IPS-NIHi7 (cell line): ENCODE data around the gene DOCK11.
A peak's percentile ranks its signal among the peaks of the same experiment; 100 is the strongest.

ENCODE experiments used
- DNase-seq: peaks from one replicate; pipeline ENCODE4 v3.0.0; 2012; ENCODE audit warnings: mixed read lengths; ENCODE audit errors: extremely low spot score

DOCK11 gene

DNA sequence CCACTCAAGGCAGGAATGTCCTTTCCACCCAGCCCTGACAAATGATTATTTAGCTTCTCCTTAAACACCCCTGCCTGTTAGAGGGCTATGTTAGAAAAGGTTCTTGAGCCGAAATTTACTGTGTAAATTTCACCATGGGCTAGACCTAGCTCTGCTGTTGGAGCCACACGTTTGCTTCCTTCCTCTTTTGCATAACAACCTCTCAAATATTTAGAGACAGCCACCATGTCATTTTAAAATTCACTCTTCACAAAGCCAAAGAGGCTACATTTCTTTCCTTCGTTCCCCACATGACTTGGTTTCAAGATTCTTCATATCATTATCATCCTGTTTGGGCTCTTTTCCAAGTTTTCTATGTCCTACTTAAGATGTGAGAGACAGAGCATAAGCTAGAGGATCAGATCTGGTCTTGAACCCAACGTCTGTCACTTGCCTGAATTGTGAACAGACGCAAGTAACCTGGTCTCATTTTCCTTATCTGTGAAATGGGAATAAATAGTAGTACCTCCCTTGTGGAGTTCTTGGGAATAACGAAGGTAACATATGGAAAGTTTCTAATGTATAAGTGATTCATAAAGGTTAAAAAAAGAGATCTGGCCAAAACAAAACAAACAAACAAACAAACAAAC, 6.7 kb downstream of the DOCK11 start:
- no peak for DNase-seq

DNA sequence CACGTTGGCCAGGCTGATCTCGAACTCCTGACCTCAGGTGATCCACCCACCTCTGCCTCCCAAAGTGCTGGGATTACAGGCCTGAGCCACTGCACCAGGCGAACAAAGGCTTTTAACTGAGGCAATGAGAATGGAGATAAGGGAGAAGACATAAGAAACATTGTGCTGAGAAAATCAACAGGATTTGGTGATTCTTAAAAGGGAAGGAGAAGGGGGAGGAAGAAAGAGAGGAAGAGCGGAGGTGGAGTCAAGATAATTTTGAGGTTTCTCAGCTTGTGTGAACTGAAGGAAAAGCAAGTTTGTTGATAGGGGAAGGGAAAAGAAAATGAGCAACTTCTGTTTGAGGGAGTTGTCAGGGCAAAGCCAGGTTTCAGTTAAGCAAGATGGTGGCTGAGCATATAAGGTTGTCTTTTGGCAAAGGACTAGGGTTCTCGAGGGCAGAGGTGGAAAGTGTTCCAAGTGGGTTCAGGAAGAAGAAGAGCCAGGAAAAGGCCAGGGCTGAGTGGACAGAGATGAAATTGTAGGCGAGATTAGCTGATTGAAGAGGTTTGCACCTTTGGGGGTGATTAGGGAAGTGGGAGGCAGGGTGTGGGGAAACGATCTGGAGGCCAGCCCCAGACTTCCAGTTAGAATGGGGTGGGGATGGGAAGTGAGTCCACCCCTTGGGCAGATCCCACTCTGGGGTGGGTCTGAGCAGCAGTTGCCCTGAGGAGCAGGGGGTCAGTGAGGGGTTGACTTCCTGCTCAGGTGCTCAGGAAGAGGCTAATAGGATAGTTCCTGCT, 7.8 kb downstream of the DOCK11 start:
- no peak for DNase-seq

DNA sequence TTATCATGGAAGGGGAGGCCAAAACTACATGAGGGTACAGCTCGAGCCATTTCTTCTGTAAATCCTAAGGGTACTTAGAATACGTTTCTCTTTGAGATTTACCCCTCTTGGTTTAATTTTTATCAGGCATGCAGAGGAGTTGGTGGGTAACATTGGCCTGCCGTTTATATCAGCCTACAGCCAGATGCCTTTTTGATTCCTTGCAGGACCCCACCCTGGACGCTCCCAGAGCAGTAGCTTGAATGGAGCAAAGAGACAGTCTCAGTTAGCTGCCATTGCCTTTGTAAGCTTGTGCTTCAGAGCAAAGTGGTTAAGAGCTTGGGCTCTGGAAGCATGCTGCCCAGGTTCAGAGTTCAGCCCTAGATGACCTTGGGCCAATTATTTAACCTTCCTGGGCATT, 9.0 kb downstream of the DOCK11 start:
- DNase-seq: no peak

DNA sequence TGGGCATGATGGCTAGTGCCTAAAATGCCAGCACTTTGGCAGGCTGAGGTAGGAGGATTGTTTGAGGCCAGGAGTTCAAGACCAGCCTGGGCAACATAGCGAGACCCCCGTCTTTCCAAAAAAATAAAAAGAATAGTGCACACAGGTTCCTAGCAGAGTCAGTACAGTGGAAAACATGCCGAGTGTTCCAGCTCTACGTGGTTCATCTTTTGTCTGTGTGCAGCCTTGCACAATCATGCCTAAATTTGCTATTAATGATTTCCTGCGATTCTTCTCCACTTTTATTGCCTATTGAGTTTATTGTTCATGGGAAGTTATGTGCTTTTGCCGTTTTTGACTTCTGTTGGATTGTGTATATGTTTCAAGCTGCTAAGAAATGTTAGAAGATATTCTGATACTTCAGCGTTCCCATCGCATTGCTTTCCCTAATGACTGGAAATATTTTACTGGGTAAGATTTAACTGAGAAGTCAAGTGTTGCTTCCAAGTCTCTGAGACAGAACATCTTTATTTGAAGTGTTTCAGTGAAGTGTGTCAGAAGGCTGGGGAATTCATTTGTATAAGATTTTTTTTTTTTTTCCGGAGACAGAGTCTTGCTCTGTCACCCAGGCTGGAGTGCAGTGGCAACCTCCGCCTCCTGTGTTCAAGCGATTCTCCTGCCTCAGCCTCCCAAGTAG, 11.3 kb downstream of the DOCK11 start:
- no peak for DNase-seq

DNA sequence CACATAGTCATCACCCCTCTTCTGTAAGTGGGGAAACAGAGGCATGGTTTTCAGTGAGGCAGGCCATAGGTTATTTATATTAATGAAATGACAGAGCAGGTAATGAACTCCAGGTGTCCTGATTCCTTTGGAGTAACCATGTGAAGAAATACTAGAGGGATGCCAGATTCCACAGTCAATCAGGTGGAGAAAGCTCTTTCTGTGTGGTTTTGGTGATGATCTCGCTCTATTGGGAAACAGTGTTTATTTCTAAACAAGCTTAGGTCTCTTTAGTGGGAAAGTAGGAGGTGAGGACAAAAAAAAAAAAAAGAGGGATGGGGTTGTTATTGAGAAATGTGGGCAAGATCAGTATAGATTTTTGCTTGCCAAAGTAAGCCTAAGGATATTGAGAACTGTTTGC, 12.2 kb downstream of the DOCK11 start:
- no peak for DNase-seq

DNA sequence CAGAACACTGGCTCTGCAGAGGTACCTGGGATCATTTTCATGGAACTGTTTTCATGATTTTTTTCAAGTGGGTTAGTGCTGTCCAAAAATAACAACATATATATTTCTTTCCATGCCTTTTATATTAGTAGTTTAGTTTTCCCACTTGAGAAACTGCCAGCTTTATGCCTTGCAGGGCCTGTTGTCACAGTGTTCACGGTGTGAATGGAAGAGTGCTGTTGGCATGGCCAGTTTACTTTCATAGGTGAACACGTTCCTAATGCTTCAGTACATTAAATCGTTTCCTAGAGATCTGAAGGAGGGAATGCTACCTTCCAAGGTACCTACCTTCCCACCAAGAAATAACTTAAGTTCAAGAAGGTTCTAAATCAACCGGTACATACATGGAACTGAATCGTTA, 12.6 kb downstream of the DOCK11 start:
- no peak for DNase-seq

DNA sequence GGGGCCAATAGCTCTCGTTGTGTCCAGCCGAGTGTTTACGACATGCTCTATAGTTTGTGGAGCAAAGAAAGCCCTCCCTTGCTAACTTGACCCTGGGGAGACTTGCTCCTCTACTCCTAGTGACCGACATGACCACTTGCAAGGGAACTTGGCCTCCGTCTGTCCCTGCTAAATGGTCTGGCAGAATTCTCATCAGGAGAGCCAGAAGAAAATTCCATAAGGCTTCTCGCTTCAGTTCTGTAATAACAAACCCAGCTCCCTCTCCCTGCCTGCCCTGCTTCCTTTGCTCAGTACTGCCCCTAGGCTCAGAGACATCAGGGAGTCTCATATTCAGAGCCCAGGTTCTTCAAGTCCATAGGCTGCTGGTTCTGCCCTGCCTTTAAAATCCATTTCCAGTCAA, 13.0 kb downstream of the DOCK11 start:
- peak; percentile 28 for DNase-seq

DNA sequence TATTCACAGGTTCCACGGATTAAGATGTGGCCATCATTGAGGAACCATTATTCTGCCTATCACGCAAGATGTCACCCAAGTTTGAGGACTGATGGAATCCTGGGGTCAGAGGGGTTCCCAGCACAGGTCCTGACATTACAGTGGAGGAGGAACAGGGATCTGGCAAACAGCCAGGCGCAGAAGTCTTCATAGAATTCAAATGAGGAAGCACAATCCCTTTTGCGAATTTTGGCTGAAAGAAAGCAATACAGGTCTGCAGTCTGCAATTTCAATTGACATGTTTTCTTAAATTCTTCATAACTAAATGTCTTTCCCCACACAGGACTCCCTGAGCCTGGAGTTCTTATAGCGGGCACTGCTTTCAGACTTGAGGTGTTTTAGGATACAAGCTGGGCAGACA, 14.5 kb downstream of the DOCK11 start:
- DNase-seq: no peak

DNA sequence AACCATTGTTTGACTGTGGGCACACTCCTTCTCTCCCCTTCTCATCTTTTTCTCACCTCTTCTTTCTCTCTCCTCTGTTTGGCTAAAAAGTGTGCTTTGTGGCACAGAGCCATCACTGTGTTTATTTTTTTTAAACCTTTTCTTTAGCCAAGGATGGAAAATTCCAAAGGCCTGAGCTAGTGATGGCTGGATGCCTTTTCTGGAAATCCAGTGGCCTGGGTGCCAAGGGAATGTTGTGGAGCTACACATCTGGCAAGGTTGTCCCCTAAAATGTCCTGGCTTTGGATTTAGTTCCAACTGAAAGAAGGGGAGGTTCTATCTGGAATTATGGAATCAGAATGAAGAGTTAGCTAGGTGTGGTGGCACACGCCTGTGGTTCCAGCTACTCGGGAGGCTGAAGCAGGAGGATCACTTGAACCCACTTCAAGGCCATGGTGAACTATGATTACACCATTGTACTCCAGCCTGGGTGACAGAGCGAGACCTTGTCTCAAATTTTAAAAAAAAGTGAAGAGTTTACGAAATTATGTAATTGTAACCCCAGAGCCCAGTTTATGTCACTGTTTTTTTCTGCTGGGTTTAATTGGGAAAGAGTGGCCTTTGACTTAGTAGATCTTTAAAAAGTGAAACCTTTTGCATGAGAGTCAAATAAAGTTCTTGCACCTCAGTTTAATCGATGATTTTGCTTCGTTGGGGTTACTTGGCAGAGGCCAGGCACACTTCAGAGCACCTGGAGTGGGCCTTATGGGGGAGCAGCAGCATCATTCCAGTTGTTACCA, 17.7 kb downstream of the DOCK11 start:
- no peak for DNase-seq

DNA sequence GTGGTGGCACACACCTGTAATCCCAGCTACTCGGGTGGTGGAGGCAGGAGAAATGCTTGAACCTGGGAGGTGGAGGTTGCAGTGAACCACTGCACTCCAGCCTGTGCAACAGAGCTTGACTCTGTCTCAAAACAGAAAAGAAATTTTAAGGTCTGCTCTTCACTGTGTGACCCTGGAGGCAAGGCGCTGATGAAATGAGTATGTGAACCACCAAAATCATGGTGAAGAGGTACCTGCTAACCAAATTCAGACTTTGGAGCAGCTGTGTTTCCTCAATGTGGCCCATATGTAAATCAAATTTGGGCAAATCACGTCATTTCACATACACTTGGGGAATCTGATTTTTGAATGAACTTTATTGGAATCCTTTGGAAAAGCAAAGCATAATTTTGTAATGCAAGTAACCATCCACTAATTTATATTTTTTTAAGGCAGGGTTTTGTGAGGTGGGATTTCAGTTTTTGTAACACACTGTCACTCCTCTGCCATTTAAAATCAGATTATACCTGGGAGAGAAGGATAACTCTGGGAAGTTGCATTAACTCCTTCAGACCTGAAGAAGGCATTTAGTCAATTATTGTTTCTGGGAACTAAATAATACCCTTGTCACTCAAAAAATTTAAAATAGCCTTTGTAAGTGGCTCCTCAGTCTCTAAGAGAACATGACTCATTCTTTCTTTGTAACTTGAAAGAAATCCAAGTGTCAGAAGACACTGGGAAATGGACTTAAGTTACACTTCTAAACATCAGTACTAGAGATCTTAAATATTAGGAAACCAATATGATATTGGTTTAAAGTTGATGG, 24.0 kb downstream of the DOCK11 start:
- DNase-seq: no peak

DNA sequence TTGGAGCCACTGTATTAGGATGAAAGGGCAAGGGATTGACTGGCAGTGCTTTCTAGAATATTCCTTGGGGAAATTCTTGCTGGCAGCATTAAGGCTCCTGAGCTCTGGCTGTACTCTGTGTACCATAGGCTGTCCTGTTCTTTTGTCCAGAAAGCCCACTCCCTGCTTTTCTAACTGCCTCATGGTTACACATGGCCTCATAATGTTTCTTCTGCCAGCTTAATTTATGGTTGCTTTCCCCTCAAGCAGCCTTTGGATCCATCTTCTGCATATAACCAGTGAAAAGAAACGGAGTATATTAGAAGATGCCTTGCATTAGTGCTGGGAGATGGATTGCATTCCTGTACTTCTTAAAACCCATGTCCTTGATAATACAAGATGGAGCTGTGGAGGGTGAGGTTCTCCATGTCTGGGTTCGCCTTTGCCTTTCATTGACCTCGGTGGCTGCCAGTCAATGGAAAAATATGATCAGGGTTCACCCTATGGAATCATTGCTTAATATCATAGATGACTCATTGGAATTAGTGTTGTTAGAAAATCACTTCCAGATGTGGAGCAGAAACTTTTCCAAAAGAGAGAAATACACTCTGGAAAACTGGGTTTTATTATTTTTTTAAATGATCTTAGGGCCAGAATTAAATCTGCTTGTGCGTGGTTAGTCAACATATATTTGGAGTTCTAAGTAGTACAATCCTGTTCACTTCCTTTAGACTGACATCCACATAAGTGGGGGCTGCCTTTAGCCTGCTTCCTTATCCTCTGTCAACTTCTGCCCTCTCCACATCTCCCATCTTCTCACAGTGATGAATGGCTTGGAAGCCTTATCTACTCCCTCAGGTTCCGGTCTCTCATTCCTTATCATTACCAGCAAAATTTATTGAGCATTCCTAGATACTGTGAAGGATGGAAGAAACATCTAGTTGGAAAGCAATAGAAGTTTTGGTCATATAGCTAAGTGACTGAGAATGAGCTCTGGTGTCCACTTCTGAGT, 24.9 kb downstream of the DOCK11 start:
- no peak for DNase-seq

DNA sequence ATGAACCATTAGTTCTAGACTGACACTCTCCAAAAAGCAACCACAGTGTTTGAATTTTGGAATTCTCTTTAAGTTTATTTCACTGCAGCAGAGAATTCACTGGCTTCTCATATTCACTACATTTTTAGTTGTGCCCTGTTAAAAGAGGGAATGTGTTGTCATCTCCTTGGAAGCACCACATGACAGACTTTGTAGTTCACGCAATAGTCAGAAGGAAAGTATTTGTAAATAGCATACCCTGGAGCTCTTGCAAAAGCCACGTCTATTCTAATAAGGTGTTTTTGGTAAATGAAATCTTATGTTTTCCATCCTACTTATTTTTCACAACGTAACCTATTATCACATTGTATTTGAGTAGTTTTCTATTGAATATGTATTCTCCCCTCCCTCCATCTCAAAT, 25.8 kb downstream of the DOCK11 start:
- DNase-seq: no peak

DNA sequence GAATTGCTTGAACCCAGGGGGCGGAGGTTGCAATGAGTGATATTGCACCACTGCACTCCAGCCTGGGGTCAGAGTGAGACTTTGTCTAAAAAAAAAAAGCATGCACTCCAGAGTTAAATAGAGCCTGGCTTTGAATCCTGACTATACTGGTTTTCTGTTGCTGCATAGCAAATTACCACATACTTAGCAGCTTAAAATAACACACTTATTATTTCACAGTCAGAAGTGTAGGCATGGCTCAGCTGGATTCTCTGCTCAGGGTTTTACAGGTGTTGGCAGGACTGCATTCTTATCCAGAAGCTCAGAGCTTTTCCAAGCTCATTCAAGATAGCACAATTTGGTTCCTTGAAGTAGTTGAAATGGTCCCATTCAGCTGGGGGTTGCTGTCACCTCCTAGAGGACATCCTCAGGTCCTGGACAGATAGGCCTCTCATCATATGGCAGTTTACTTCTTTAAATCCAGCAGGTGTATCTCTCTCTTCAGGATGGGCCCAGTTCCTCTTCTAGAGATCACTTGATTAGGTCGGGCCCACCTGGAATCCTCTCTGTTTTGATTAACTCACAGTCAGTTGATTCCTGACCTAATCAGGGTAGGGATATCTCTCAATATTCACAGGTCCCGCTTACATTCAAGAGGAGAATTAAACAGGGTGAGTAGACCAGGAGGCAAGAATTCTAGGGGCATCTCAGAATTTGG, 26.8 kb downstream of the DOCK11 start:
- no peak for DNase-seq

DNA sequence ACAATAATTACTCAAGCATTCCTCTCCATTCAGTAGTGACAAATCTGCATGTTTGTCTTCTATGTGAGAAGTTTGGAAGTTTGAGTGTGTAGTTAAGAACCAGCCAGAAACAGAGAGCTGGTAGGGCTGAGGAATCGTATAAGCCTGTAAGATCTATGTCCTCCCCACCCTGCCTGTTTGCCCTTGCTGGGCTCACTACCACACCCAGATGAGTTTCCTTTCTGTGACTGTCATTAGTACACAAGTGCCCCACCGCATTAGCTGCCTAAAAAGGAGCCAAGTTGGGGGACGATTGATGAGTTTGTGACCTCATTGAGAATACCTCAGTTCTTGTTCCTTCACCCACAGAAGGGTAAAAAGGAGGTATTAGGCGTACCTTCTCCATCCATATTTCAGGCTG, 28.3 kb downstream of the DOCK11 start:
- DNase-seq: no peak

DNA sequence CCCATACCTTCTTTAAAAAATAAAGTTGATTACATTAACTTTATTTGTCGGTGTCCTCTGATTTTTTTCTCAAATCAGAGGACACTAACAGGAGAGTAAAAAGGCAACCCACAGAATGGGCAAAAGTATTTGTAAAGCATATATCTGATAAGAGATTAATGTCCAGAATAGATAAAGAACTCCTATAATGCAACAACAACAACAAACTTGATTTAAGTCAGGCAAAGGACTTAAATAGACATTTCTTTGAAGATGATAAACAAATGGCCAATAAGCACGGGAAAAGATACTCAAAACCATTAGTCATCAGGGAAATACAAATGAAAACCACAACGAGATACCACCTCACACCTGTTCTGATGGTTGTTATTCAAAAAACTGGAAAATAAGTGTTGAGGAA, 28.7 kb downstream of the DOCK11 start:
- DNase-seq: no peak

DNA sequence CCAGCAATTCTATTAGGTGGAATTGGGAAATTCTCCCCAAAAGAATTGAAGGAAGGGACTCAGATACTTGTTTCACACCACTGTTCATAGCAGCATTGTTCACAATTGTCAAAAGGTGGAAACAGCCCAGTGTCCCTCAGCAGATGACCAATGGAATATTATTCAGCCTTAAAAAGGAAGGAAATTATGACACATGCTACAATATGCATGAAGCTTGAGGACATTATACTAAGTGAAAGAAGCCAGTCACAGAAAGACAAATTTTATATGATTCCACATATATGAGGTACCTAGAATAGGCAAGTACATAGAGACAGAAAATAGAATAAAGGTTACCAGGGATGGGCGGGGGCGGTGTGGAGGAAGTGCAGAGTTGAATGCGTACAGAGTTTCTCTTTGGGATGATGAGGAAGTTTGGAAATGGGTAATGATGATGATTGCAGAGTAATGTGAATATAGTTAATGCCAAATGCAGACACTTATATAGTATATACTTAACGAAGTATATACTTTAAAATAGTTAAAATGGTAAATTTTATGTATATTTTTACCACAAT, 29.6 kb downstream of the DOCK11 start:
- no peak for DNase-seq

DNA sequence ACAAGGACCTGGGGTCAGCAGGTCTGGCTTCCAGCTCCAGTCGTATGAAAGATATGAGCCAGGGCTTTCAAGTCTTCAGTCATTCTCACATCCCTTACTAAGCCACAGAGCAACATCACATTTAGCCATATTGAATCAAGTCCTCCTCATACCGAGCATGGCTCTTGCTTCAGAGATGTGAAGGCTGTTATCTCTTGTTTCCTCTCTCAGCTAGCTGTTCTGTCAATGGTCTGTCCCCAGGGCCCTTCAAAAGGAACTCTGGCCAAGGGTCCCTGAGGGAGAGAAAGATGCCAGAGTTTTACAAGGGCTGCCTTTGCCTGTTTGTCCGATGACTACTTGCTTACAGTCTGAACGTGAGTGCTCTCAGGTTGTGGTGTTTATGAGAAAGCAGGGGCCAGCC, 30.5 kb downstream of the DOCK11 start:
- no peak for DNase-seq

DNA sequence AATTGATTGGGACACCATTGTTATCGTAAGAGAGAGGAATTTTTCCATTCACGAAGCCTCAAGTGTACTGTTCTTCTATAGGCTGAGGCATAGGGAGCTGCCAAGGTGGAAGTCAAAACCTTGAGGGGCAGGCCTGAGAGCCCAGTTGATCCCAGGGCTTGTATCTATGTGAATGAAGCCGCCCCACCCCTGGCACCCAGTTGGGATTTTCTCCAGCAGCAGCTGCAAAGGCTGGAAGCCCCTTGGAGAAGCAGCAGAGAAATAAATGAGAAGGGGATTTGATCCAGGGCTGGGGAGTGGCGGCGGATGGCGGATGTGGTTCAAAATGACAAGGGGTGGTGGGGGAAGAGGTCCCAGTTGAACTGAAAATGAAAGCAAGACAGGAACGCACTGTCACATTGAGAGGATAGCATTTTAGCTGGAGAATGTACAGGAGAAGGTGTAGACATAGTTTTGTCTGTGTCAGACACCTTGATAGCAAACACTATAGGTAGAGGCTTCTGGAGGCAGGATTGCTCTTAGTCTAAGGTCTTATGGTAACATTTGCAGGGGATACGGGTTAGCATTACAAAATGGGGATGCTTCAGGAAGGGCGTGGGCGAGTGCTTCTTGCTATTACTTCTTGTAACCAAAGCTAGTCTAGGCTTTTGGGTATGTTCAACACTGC, 32.6 kb downstream of the DOCK11 start:
- DNase-seq: no peak
